Ovary (tissue), 9 donors: ENCODE measurements around the gene NETO2. TPM values are rescaled to one million over a fixed set of nuclear protein-coding genes. Genes with fewer than 3 reads are reported as not detected.

Source experiments
- DNase-seq, 5 donors: peaks; one replicate each; pipeline ENCODE4 v3.0.0-alpha.2; 2019 to 2020
- H3K27ac ChIP-seq, 2 donors: fragments of 200-600 bp; one replicate each; pipeline versions ENCODE4 v1.5.1 to v1.8.0; 2019 to 2022
- H3K27me3 ChIP-seq: fragments of 200-600 bp; one replicate; pipeline ENCODE4 v1.8.0; 2022
- H3K36me3 ChIP-seq: fragments of 200-600 bp; sonication (generic); one replicate; pipeline ENCODE4 v1.5.1; 2019
- H3K4me1 ChIP-seq: one replicate; pipeline ENCODE4 v1.8.1; 2013; ENCODE audit warnings: mild to moderate bottlenecking, moderate library complexity; ENCODE audit not compliant: insufficient read depth
- H3K4me3 ChIP-seq: fragments of 200-600 bp; sonication (generic); one replicate; pipeline ENCODE4 v1.5.1; 2017
- H3K9me3 ChIP-seq, 2 donors: fragments of 200-600 bp in 1 of 2; sonication (generic) in 1 of 2; one replicate each; pipeline versions ENCODE4 v1.5.1 to v1.8.1; 2013 to 2019; ENCODE audit warnings: mild to moderate bottlenecking in 1 of 2, moderate library complexity in 1 of 2
- CTCF ChIP-seq, 3 donors: fragments of 450-650 bp in 2 of 3; fragments of 200-600 bp in 1 of 3; IDR thresholded peaks; one replicate each; pipeline versions ENCODE4 v1.5.1 to v1.8.0; 2016 to 2022; ENCODE audit warnings: antibody characterized with exemption in 3 of 3, mild to moderate bottlenecking in 1 of 3
- EP300 ChIP-seq: sonication (generic); formaldehyde crosslinking; IDR thresholded peaks from one replicate; pipeline ENCODE4 v1.6.1; 2017; ENCODE audit warnings: antibody characterized with exemption
- POLR2A ChIP-seq: fragments of 450-650 bp; IDR thresholded peaks from one replicate; pipeline ENCODE4 v1.6.1; 2017; ENCODE audit warnings: antibody characterized with exemption, mild to moderate bottlenecking, moderate library complexity
- WGBS, 3 donors: extraction: QIAGEN DNeasy Blood & Tissue Kit in 1 of 3; methylation state at CpG; one replicate each; pipeline versions ENCODE4 v1.1.5 to v1.1.7; 2013 to 2017; 5-methylcytosine and 5-hydroxymethylcytosine counted together
- intact Hi-C, 4 donors: fragments of 100-400 bp; cut with DNase I; formaldehyde crosslinking; loops; one replicate each; pipeline versions ENCODE4 v1.11.0 to v1.15.1; 2022 to 2023
- polyA plus RNA-seq, 2 donors: library from polyadenylated mRNA; stranded (reverse); fragments of 200-250 nt in 1 of 2; fragments of 350-450 nt in 1 of 2; fragmentation: Illumina TruSeq in 1 of 2; extraction: RNeasy Lipid Tissue Mini Kit (QIAGEN cat#74804) in 1 of 2; gene quantifications; one replicate each; pipeline ENCODE4 v1.2.3, GENCODE V29; 2013 to 2014
- total RNA-seq, 7 donors: library from RNA; depleted of rRNA in 2 of 7; stranded (reverse); fragments of >200 nt in 2 of 7; fragmentation: NEBNext Ultra II Directional in 3 of 7; extraction: Animal tissue kit (Norgen Biotek cat#: 25700) in 3 of 7; gene quantifications; one replicate each; pipeline versions ENCODE4 v1.1.0 to v1.2.4, GENCODE V29; 2016 to 2023
- donor health status: DM: no; HTN: no; CAD: no; lungs with moderate emphysema.
- donor health status: DM: no; HTN: no; CAD: no.
- donor health status: Bipolar disorder and iron deficiency.
- donor health status: DM: yes; HTN: yes; CAD: no.
- donor health status: DM: no; HTN: no; CAD: no.
- donor health status: DM: yes; HTN: yes; CAD: no.

The NETO2 gene
- total and polyA plus RNA-seq, 9 donors, result 0.53 to 6.3 (median 1.8) TPM

DNA sequence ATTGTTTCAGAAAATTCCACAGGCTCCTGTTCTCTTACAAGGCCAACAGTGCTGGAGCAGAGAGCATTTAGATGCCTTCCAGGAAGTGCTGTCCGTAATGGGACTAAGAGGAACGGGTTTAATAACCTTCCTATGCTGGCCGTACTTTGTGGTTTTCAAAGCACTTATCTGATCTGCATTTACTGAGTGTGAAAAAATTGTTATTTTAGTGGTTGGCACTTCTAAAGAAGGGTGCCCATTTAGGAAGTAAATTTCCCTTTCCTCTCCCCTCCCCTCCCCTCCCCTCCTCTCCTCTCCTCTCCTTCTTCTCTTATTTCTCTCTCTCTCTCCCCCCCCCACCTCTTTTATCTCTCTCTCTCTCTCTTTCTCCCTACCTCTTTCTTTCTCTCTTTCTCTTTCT lies 98.3 kb downstream of the NETO2 start:
- no peak for DNase-seq
- WGBS, 3 donors, result 20 to 26% (median 26%) methylated on average over 3 of the region's 3 CpGs
- H3K4me1 ChIP-seq, result peaks cover 2% of the 10 kb centered on the region
- H3K4me3 ChIP-seq, result no peak overlapping the region
- intact Hi-C loops, result no loop called here
- H3K27ac ChIP-seq, result no peak overlapping the region
- TF ChIP-seq POLR2A (no peak), CTCF (IDR thresholded peaks at IDR 0.05) (no peak), EP300 (no peak)
- H3K27me3 ChIP-seq, result no peaks in the 10 kb centered on the region
- no peaks in the 10 kb centered on the region for H3K36me3 ChIP-seq
- no peaks in the 10 kb centered on the region for H3K9me3 ChIP-seq

GRCh38 chr16:47045023-47045422 lies 98.7 kb downstream of the NETO2 start:
- DNase-seq, result no peak
- Histone ChIP-seq H3K27ac (no peak overlapping the region), H3K36me3 (no peaks in the 10 kb centered on the region), H3K9me3 (no peaks in the 10 kb centered on the region), H3K27me3 (no peaks in the 10 kb centered on the region), H3K4me1 (peaks cover 2% of the 10 kb centered on the region), H3K4me3 (no peak overlapping the region)
- TF ChIP-seq POLR2A (no peak), EP300 (no peak), CTCF (IDR thresholded peaks at IDR 0.05) (no peak)
- 28 to 45% (median 40%) methylated on average over 8 of the region's 8 CpGs for WGBS, 3 donors
- intact Hi-C loops, result no loop called here

- H3K9me3 ChIP-seq, result no peaks in the 10 kb centered on the region
- H3K27ac ChIP-seq, result no peak overlapping the region
- no peak overlapping the region for H3K4me3 ChIP-seq
- TF ChIP-seq POLR2A (no peak), EP300 (no peak), CTCF (IDR thresholded peaks at IDR 0.05) (no peak)
- no peak for DNase-seq
- intact Hi-C loops, result no loop called here
- WGBS, 3 donors, result 93 to 96% (median 96%) methylated on average over 8 of the region's 8 CpGs
- H3K4me1 ChIP-seq, result peaks cover 2% of the 10 kb centered on the region
- H3K36me3 ChIP-seq, result no peaks in the 10 kb centered on the region
- H3K27me3 ChIP-seq, result no peaks in the 10 kb centered on the region
These were observed 99.6 kb downstream of the NETO2 start for GRCh38 chr16:47043970-47044684.

DNA sequence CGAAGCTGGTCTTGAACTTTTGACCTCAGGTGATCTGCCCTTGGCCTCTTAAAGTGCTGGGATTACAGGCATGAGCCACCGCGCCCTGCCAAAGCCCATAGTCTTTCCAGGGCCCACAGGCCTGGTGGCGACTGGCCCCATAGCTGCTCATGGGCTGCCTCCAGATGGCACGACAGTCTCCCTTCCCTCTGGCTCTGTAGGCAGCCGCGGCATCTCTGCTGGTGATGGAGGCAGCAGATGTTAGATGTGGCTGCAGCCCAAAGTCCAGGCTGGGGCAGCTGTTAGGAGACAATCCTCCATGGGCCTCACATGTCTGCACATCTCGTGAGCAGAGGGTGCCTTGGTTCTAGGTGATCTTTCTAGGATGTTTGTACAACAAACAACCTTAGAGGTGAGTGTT lies 100.5 kb downstream of the NETO2 start:
- H3K36me3 ChIP-seq, result no peaks in the 10 kb centered on the region
- H3K27ac ChIP-seq, result no peak overlapping the region
- intact Hi-C loops, result no loop called here
- no peak overlapping the region for H3K4me3 ChIP-seq
- no peaks in the 10 kb centered on the region for H3K27me3 ChIP-seq
- TF ChIP-seq CTCF (IDR thresholded peaks at IDR 0.05) (no peak), EP300 (no peak), POLR2A (no peak)
- peaks cover 2% of the 10 kb centered on the region for H3K4me1 ChIP-seq
- H3K9me3 ChIP-seq, result no peaks in the 10 kb centered on the region
- DNase-seq, result no peak
- WGBS, 3 donors, result 81 to 87% (median 84%) methylated on average over 8 of the region's 8 CpGs
